SK-N-SH treated with all-trans-retinoic acid at 6 μM for 48 hours (cell line): ENCODE results near the gene HIVEP3.

Experiments used
- ATAC-seq: fragments of 200-7000 bp; cut with Tn5 transposase; 3 replicates; pipeline ENCODE4 v1.9.1; 2020; ENCODE audit warnings: mild to moderate bottlenecking, moderate library complexity
- ARNTL ChIP-seq: fragments of 450-650 bp; formaldehyde crosslinking; IDR thresholded peaks from 2 replicates; pipeline ENCODE4 v1.5.0; 2020; ENCODE audit warnings: low read depth, mild to moderate bottlenecking, moderate library complexity, borderline replicate concordance
- BACH2 ChIP-seq: fragments of 250-450 bp; sonication (Bioruptor Pico); IDR thresholded peaks from 2 replicates; pipeline ENCODE4 v1.9.0; 2021; ENCODE audit warnings: mild to moderate bottlenecking, borderline replicate concordance
- CSDC2 ChIP-seq: fragments of 250-450 bp; sonication (Bioruptor Pico); IDR thresholded peaks from 2 replicates; pipeline ENCODE4 v1.5.0; 2020; ENCODE audit warnings: mild to moderate bottlenecking, moderate library complexity
- GLIS3 ChIP-seq: fragments of 250-450 bp; sonication (Bioruptor Pico); IDR thresholded peaks from 2 replicates; pipeline ENCODE4 v1.5.0; 2020; ENCODE audit warnings: mild to moderate bottlenecking, moderate library complexity
- ISL1 ChIP-seq: fragments of 250-450 bp; sonication (Bioruptor Pico); IDR thresholded peaks from 2 replicates; pipeline ENCODE4 v2.1.2; 2022; ENCODE audit warnings: mild to moderate bottlenecking, moderate library complexity
- OSR1 ChIP-seq: fragments of 250-450 bp; sonication (Bioruptor Pico); IDR thresholded peaks from 2 replicates; pipeline ENCODE4 v1.8.0; 2022; ENCODE audit warnings: moderate library complexity, mild to moderate bottlenecking, inconsistent platforms
- SNAI2 ChIP-seq: fragments of 250-450 bp; sonication (Bioruptor Pico); IDR thresholded peaks from 2 replicates; pipeline ENCODE4 v1.5.0; 2020; ENCODE audit warnings: mild to moderate bottlenecking, moderate library complexity
- TOX ChIP-seq: fragments of 250-450 bp; sonication (Bioruptor Pico); IDR thresholded peaks from 2 replicates; pipeline ENCODE4 v1.8.0; 2021; ENCODE audit warnings: mild to moderate bottlenecking, moderate library complexity, borderline replicate concordance
- ZFP3 ChIP-seq: fragments of 250-450 bp; sonication (Bioruptor Pico); IDR thresholded peaks from 2 replicates; pipeline ENCODE4 v1.5.0; 2020; ENCODE audit warnings: mild to moderate bottlenecking, moderate library complexity
- ZFP30 ChIP-seq: fragments of 450-650 bp; formaldehyde crosslinking; IDR thresholded peaks from 2 replicates; pipeline ENCODE4 v1.5.0; 2022; ENCODE audit warnings: mild to moderate bottlenecking, moderate library complexity
- TF ChIP-seq, protein P1 (sequence below): fragments of 250-450 bp; sonication (Bioruptor Pico); IDR thresholded peaks from 2 replicates; pipeline ENCODE4 v1.5.1; 2021; ENCODE audit warnings: mild to moderate bottlenecking, moderate library complexity
- TF ChIP-seq, protein P2 (sequence below): fragments of 250-450 bp; sonication (Bioruptor Pico); IDR thresholded peaks from 2 replicates; pipeline ENCODE4 v1.8.0; 2021; ENCODE audit warnings: low read depth, mild to moderate bottlenecking, moderate library complexity, borderline replicate concordance
- TF ChIP-seq, protein P3 (sequence below): fragments of 250-450 bp; sonication (Bioruptor Pico); IDR thresholded peaks from 2 replicates; pipeline ENCODE4 v1.5.1; 2020; ENCODE audit warnings: low read depth, mild to moderate bottlenecking, moderate library complexity
- TF ChIP-seq, protein P4 (sequence below): fragments of 250-450 bp; sonication (Bioruptor Pico); IDR thresholded peaks from 2 replicates; pipeline ENCODE4 v1.5.0; 2020; ENCODE audit warnings: mild to moderate bottlenecking, moderate library complexity

Gene HIVEP3

DNA sequence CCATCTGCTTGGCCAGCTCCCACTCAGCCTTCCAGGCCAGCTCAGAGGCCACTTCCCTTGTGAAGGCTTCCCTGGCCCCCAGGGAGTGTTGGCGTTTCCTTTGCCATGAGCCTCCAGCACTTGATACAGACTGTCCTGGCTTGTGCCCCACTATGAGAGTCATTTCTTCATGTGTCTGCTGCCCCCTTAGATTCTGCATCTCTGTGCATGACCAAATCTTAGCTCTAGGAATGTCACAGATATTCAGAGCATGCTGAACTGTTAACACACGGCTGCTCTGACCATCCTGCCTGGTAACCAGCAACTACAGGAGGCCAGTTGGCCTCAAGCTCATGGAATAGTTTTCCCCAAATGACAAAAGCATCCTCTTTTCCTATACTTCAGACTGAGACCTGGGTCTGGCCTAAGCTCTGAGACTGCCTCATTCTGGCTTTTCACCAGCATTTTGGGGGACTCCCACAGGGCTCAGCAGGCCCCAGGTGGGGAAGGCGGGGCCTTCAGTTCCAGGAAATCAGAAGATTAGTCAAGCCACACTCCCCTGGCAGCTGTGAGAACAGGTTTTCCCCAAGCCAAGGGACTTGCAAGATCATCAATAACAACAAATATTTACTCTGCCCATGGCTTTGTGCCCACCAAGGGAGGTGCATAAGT is 251.6 kb downstream of the HIVEP3 start (continued):
- TF ChIP-seq, protein P1, sequence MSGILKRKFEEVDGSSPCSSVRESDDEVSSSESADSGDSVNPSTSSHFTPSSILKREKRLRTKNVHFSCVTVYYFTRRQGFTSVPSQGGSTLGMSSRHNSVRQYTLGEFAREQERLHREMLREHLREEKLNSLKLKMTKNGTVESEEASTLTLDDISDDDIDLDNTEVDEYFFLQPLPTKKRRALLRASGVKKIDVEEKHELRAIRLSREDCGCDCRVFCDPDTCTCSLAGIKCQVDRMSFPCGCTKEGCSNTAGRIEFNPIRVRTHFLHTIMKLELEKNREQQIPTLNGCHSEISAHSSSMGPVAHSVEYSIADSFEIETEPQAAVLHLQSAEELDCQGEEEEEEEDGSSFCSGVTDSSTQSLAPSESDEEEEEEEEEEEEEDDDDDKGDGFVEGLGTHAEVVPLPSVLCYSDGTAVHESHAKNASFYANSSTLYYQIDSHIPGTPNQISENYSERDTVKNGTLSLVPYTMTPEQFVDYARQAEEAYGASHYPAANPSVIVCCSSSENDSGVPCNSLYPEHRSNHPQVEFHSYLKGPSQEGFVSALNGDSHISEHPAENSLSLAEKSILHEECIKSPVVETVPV (CRISPR knock-in tag): no peak
- TF ChIP-seq ARNTL (CRISPR knock-in tag) (no peak), TOX (CRISPR knock-in tag) (no peak), SNAI2 (CRISPR knock-in tag) (no peak), ZFP3 (CRISPR knock-in tag) (no peak)
- TF ChIP-seq, protein P2, sequence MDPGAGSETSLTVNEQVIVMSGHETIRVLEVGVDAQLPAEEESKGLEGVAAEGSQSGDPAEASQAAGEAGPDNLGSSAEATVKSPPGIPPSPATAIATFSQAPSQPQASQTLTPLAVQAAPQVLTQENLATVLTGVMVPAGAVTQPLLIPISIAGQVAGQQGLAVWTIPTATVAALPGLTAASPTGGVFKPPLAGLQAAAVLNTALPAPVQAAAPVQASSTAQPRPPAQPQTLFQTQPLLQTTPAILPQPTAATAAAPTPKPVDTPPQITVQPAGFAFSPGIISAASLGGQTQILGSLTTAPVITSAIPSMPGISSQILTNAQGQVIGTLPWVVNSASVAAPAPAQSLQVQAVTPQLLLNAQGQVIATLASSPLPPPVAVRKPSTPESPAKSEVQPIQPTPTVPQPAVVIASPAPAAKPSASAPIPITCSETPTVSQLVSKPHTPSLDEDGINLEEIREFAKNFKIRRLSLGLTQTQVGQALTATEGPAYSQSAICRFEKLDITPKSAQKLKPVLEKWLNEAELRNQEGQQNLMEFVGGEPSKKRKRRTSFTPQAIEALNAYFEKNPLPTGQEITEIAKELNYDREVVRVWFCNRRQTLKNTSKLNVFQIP (CRISPR knock-in tag): no peak

DNA sequence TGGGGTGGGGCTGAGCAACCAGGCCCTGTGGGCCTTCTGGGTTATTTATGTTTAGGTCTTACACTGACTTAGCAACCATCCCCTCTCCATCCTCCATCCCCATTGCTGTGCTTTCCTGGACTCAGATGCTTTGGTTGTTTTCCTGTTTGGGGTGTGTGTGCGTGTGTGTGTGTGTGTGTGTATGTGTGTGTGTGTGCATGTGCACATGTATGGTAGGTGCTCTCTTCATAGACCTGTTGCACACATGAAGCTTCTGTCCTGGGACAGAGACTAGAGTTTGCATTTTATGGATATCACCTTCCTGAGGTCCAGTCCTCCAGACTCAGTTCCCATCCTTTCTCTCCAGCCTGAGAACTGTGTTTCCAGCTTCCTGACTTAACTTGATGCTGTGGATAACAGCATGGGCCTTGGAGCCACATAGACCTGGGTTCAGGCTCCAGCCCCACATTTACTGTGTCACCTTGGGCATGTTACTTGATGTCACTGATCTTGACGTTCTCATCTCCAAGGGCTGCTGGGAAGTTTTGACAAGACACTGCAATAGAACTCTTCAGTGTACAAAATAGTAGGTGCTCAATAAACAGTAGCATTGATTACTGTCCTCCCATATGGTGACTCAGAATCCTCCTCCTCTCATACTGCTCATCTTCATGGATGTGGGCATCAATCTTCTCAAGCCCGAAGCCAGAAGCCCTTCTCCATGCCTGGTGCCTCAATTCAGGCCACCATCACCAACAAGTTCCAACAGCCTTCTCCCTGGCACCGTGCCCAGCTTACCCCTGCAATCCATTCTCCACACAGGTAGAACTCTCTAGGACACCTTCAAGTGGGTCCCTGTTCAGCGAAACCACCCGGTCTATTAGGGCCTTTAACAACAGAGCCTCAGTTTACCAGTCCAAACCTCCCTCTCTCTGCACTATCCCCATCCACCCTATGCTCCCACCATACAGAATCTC is 252.5 kb downstream of the HIVEP3 start:
- no peak for ATAC-seq
- TF ChIP-seq ISL1 (CRISPR knock-in tag): no peak
- no peak for TF ChIP-seq ZFP3 (CRISPR knock-in tag)
- TF ChIP-seq GLIS3: no peak
- TF ChIP-seq, protein P2 (CRISPR knock-in tag): no peak
- TF ChIP-seq, protein P3, sequence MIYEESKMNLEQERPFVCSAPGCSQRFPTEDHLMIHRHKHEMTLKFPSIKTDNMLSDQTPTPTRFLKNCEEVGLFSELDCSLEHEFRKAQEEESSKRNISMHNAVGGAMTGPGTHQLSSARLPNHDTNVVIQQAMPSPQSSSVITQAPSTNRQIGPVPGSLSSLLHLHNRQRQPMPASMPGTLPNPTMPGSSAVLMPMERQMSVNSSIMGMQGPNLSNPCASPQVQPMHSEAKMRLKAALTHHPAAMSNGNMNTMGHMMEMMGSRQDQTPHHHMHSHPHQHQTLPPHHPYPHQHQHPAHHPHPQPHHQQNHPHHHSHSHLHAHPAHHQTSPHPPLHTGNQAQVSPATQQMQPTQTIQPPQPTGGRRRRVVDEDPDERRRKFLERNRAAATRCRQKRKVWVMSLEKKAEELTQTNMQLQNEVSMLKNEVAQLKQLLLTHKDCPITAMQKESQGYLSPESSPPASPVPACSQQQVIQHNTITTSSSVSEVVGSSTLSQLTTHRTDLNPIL (CRISPR knock-in tag): no peak
- TF ChIP-seq CSDC2 (CRISPR knock-in tag): no peak
- TF ChIP-seq OSR1 (CRISPR knock-in tag): no peak
- TF ChIP-seq ZFP30 (CRISPR knock-in tag): no peak
- TF ChIP-seq ARNTL (CRISPR knock-in tag): no peak
- TF ChIP-seq BACH2 (CRISPR knock-in tag): no peak
- TF ChIP-seq, all 23 proteins: peak for 0

DNA sequence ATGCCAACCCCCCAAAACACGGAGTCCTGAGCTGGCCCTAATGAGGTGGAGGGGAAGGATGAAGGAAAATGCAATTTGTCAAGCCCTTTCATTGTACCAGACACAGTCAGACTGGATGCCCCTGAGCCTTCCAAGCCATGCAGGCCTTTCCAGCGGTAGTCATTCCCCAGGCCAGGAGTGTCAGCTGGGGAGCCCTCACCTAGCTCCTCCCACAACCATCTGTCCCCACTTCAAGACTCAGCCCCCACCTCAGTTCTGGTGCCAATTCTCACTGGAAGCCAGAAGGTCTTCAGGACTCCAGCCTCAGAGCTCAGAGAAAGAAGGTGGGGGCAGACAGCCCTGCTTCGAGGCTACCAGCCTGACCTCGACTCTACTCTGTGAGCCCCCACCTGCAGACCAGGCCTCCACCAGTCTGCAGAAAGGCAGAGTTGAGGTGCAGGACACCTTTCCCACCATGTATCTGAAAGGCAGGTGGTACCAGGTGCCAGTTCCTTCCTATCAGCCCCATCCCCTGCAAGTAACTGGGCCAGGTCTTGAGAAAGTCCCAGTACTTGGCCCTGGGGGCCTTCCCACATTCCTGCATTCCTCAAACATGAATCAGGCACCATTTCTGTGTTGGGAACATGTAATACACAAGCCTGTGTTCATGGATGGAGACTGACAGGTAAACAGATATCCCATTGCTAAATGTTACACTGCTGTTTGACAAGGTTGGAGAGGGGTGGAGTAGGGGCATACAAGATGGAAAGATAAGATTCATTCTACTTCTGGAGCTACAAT is 253.7 kb downstream of the HIVEP3 start:
- TF ChIP-seq CSDC2 (CRISPR knock-in tag) (no peak), TOX (CRISPR knock-in tag) (no peak), GLIS3 (no peak), OSR1 (CRISPR knock-in tag) (no peak), ZFP30 (CRISPR knock-in tag) (no peak), ARNTL (CRISPR knock-in tag) (no peak), SNAI2 (CRISPR knock-in tag) (no peak)
- TF ChIP-seq, protein P4, sequence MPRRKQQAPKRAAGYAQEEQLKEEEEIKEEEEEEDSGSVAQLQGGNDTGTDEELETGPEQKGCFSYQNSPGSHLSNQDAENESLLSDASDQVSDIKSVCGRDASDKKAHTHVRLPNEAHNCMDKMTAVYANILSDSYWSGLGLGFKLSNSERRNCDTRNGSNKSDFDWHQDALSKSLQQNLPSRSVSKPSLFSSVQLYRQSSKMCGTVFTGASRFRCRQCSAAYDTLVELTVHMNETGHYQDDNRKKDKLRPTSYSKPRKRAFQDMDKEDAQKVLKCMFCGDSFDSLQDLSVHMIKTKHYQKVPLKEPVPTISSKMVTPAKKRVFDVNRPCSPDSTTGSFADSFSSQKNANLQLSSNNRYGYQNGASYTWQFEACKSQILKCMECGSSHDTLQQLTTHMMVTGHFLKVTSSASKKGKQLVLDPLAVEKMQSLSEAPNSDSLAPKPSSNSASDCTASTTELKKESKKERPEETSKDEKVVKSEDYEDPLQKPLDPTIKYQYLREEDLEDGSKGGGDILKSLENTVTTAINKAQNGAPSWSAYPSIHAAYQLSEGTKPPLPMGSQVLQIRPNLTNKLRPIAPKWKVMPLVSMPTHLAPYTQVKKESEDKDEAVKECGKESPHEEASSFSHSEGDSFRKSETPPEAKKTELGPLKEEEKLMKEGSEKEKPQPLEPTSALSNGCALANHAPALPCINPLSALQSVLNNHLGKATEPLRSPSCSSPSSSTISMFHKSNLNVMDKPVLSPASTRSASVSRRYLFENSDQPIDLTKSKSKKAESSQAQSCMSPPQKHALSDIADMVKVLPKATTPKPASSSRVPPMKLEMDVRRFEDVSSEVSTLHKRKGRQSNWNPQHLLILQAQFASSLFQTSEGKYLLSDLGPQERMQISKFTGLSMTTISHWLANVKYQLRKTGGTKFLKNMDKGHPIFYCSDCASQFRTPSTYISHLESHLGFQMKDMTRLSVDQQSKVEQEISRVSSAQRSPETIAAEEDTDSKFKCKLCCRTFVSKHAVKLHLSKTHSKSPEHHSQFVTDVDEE (CRISPR knock-in tag): no peak
- ATAC-seq: peak; percentile 60
